ENCODE results near the gene FAM168A.

FAM168A gene

DNA sequence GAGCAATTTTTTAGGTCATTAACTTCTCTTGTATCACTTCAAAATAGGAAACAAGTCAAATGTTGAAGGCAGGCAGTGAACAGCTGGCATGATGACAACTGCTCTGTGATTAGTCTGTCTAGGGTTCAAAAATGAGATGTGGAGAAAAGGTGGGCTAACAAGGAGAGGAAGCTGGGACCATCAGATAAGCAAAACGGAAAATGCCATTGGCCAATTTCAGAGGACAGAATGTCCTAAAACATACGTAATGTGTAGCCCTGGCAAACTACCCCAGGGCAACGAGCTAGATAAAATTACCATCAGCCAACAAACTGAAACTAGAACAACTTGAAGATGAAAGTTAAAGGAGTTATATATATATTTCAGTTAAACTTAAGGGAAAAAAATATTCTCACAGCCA lies 128.5 kb downstream of the FAM168A start:
- TF ChIP-seq, protein P1, sequence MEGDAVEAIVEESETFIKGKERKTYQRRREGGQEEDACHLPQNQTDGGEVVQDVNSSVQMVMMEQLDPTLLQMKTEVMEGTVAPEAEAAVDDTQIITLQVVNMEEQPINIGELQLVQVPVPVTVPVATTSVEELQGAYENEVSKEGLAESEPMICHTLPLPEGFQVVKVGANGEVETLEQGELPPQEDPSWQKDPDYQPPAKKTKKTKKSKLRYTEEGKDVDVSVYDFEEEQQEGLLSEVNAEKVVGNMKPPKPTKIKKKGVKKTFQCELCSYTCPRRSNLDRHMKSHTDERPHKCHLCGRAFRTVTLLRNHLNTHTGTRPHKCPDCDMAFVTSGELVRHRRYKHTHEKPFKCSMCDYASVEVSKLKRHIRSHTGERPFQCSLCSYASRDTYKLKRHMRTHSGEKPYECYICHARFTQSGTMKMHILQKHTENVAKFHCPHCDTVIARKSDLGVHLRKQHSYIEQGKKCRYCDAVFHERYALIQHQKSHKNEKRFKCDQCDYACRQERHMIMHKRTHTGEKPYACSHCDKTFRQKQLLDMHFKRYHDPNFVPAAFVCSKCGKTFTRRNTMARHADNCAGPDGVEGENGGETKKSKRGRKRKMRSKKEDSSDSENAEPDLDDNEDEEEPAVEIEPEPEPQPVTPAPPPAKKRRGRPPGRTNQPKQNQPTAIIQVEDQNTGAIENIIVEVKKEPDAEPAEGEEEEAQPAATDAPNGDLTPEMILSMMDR (conservative IDR thresholded peaks at IDR 0.05; ENCODE audit: low read length) = no peak
- no peak for DNase-seq (ENCODE audit: low read depth)
- H3K4me3 ChIP-seq (ENCODE audit: low read length) = no peak overlapping the region

DNA sequence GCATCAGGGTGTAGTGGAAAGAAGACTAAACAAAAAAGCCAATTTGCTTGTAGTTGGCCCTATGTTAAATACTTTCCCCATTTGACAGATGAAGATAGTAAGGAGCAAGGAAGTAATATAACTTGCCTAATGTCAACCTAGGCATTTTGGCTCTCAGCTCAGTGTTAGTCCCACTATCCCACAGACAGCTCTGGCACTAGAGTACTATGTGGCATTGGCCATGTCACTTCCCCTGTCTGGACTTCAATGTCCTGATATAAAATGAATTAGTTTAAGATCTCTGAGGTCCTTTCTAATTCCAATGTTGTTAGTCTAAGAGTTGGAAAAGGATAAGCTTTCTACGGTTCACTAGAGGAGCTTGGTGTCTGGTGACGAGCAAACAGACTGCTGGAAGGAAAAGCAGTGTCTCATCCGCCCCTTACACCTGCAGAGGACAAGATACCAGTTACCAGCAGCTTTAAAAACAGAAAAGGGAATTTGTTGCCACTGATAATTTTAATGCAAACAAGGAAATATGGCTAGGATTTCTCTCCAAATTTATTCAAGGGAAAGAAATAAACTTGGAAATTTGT lies 129.2 kb downstream of the FAM168A start:
- DNase-seq (ENCODE audit: low read depth) = no peak
- TF ChIP-seq, protein P1 (conservative IDR thresholded peaks at IDR 0.05; ENCODE audit: low read length) = no peak
- H3K4me3 ChIP-seq (ENCODE audit: low read length) = no peak overlapping the region

DNA sequence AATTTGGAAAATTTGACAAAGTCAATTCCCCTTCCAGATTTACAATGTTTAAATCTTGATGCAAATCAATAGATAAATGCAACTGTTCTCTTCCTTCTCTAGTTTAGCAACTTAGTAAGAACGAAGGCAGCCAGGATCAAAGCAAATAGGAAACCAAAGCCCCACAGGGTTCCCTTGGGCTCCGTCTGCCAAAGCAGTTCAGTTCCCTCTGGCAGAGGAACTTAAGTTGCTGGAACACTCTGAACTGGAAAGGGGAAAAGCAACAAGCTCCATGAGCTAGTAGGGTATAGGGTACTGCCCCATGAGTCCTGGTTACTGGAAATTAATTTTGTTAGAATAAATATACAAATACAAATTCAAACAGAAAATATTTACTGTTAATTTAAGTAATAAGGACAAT lies 130.4 kb downstream of the FAM168A start:
- TF ChIP-seq, protein P1 (conservative IDR thresholded peaks at IDR 0.05; ENCODE audit: low read length) = no peak
- no peak overlapping the region for H3K4me3 ChIP-seq (ENCODE audit: low read length)
- DNase-seq (ENCODE audit: low read depth) = no peak

DNA sequence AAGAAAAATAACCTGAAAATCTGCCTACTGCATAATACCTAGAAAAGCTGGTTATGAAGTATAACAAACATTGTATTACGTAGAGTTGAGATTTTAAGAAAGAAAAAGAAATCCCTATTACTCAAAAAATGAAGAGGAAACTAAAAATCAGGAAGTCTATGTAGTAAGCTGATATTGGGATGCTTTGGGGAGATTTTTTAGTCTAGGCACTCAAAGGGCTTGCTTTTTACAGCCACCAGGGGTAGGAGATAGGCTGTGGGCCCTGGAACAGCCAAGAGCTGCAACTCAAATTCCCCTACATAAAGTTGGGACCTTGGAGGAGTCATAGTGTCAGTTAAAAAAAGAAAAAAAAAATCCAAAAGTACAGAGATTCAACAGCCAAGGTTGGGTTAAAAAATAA lies 131.3 kb downstream of the FAM168A start:
- no peak overlapping the region for H3K4me3 ChIP-seq (ENCODE audit: low read length)
- TF ChIP-seq, protein P1 (conservative IDR thresholded peaks at IDR 0.05; ENCODE audit: low read length) = no peak
- no peak for DNase-seq (ENCODE audit: low read depth)

DNA sequence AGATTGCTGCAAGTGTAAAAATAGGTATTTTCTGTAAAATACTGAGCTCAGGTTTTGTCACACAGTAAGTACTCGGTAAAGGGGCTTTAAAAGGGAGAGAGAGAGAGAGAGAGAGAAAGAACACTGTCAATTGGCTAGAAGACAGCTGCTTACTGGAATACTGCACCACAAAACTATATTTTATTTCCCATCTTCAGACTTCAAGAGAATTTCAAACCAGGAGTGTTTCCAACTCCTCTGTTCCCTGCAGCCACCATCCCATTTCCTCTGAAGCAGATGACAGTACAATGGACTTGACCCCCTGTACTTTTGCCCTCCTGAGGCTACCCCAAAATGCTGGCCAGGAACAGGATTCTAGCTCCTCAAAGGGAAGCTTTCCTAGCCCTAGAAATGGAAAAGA lies 132.0 kb downstream of the FAM168A start:
- no peak overlapping the region for H3K4me3 ChIP-seq (ENCODE audit: low read length)
- peak; percentile 11 for DNase-seq (ENCODE audit: low read depth)
- TF ChIP-seq, protein P1 (conservative IDR thresholded peaks at IDR 0.05; ENCODE audit: low read length) = no peak

DNA sequence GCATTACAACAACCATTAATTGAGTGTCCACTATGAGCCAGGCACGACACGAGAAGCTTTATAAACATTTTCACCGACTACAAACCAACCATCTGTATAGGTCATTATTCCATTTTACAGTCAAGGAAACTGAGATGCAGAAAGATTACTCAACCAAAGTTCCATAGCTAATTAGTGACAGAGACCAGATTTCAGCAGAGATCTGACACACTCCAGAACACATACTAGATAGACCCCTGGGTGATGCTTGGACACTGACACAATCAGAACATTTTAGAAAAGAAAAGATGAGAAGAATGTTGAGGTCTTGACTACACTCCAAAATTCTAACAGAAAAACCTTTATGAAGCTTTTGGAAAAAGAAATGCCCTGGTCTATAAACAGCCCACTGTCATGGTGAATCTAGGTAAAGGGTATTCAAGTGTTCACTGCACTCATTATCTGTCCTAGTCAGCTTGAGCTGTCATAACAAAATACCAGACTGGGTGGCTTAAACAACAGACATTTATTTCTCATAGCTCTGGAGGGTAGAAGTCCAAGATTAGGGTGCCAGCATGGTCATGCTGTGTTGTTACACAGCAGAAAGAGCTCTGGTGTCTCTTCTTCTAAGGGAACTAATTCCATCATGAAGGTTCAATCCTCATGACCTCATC lies 132.8 kb downstream of the FAM168A start:
- TF ChIP-seq, protein P1 (conservative IDR thresholded peaks at IDR 0.05; ENCODE audit: low read length) = no peak
- no peak overlapping the region for H3K4me3 ChIP-seq (ENCODE audit: low read length)
- DNase-seq (ENCODE audit: low read depth) = peak; percentile 77

DNA sequence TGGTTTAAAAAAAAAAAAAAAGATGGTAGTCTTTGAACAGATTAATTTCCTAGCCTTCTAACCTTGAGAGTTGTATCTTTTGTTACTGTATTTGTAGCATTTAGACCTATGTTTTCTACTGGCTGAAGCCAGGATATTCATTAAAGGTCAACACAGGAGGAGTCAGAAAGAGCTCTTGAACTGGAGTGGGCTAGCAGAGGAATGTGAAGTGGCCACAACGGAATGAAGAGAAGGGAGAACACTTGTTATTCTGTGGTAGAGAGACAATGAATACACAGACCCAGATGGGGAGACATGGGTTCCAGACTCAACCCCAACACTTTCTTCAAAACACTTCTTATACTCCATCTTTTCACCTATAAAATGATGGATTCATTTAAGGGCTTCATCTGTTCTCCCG lies 133.6 kb downstream of the FAM168A start:
- DNase-seq (ENCODE audit: low read depth) = peak; percentile 26
- H3K4me3 ChIP-seq (ENCODE audit: low read length) = no peak overlapping the region
- TF ChIP-seq, protein P1 (conservative IDR thresholded peaks at IDR 0.05; ENCODE audit: low read length) = no peak

Data from AG10803 (cell line).